SH-SY5Y (cell line): ENCODE results near the gene ACTR3C.

Source experiments
- GATA2 ChIP-seq: IDR thresholded peaks from 2 replicates; pipeline ENCODE4 v1.6.1; 2011; ENCODE audit warnings: mild to moderate bottlenecking, low read depth, low read length
- GATA3 ChIP-seq: IDR thresholded peaks from 2 replicates; pipeline ENCODE4 v1.6.1; 2011; ENCODE audit warnings: low read depth, mild to moderate bottlenecking, low read length, moderate library complexity

- TF ChIP-seq GATA3 (no peak), GATA2 (no peak)
Observed at GRCh38 chr7:150368096-150368883, 44.9 kb upstream of the ACTR3C start, which contains the start of gene REPIN1.
